Measurements from ENCODE around the gene NEU1. TPM values are rescaled to one million over a fixed set of nuclear protein-coding genes. Genes with fewer than 3 reads are reported as not detected.
"Not testable (repeated sequence)": the region's sequence is repeated elsewhere in the genome, so short reads cannot be mapped to it uniquely, and the experiment has no call there.

Gene NEU1
- total RNA-seq, 2 experiments from 2014 or later, result 11.6 to 11.8 TPM

- ATAC-seq, result no peak
- CTCF ChIA-PET, result interaction anchor here (0.6 to 1.0 kb wide), 3 partner anchors 9 to 93 kb away, joined by 3 read pairs; partner anchors contain the start of gene NEU1
- intact Hi-C loops (cut with DNase I, micrococcal nuclease), result no loop called here
- Mint-ChIP-seq H3K9me3 (ENCODE audit: low read depth) (no peaks in the 10 kb centered on the region), H3K36me3 (ENCODE audit: low read depth) (no peaks in the 10 kb centered on the region), H3K27ac (no peak overlapping the region), H3K4me1 (peaks cover 3% of the 10 kb centered on the region), H3K27me3 (no peaks in the 10 kb centered on the region), H3K4me3 (no peak overlapping the region)
- POLR2A ChIA-PET, result no interaction called here
- DNase-seq, result no peak
Measured at GRCh38 chr6:31871046-31871659, 8.5 kb upstream of the NEU1 start.

GRCh38 chr6:31870385-31870921 is 7.8 kb upstream of the NEU1 start:
- H3K4me3 Mint-ChIP-seq, result no peak overlapping the region
- ChIA-PET POLR2A (no interaction called here), CTCF (no interaction called here)
- ATAC-seq (peak; percentile 51), DNase-seq (no peak)
- peaks cover 3% of the 10 kb centered on the region for H3K4me1 Mint-ChIP-seq
- H3K27ac Mint-ChIP-seq, result no peak overlapping the region
- H3K9me3 Mint-ChIP-seq (ENCODE audit: low read depth), result no peaks in the 10 kb centered on the region
- intact Hi-C loops (cut with DNase I, micrococcal nuclease), result no loop called here
- H3K36me3 Mint-ChIP-seq (ENCODE audit: low read depth), result no peaks in the 10 kb centered on the region
- H3K27me3 Mint-ChIP-seq, result no peaks in the 10 kb centered on the region

DNA sequence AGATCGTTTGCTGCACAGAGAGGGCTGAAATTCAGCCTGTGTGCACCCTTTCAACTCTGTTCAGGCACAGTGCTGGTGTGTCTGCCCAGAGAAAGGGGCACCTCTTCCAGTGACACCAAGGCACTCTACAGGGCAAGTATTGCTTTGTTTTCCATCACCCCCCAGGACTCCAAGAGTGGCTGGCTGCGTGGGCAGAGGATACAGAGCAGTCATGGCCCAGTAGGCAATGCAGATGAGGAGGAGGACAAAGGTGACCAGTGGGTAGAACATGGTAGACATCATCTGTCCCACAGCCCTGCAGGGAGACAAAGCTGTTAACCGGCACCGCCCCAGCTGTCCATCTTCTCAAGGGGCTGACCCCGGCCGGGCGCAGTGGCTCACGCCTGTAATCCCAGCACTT is 6.7 kb upstream of the NEU1 start:
- ATAC-seq (no peak), DNase-seq (no peak)
- Mint-ChIP-seq H3K36me3 (ENCODE audit: low read depth) (no peaks in the 10 kb centered on the region), H3K27ac (no peak overlapping the region), H3K27me3 (no peaks in the 10 kb centered on the region), H3K4me3 (no peak overlapping the region), H3K4me1 (peaks cover 6% of the 10 kb centered on the region), H3K9me3 (ENCODE audit: low read depth) (no peaks in the 10 kb centered on the region)
- CTCF ChIA-PET, result no interaction called here
- intact Hi-C loops (cut with DNase I, micrococcal nuclease), result no loop called here
- POLR2A ChIA-PET, result no interaction called here

DNA sequence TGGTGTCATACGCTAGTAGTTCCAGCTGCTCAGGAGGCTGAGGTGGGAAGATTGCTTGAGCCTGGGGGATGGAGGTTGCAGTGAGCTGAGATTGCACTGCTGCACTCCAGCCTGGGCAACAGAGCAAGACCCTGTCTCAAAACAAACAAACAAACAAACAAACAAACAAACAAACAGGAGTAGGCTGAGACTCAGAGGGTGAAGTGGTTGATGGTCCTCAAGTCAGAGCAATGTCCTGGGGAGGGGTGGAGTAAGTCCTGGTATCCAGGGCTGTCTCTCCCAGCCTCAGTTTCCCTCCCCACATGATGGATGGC is 6.0 kb upstream of the NEU1 start:
- ATAC-seq; intact Hi-C loops (cut with DNase I, micrococcal nuclease); H3K27me3 Mint-ChIP-seq; H3K9me3 Mint-ChIP-seq (ENCODE audit: low read depth); DNase-seq; H3K4me3 Mint-ChIP-seq; CTCF ChIA-PET; H3K36me3 Mint-ChIP-seq (ENCODE audit: low read depth); H3K27ac Mint-ChIP-seq; POLR2A ChIA-PET: not testable (repeated sequence)
- H3K4me1 Mint-ChIP-seq, result peaks cover 11% of the 10 kb centered on the region

- CTCF ChIA-PET, result interaction anchor here (0.7 kb wide), 1 partner anchor 129 kb away, joined by 4 read pairs; the partner anchor contains the start of gene CLIC1
- intact Hi-C loops (cut with DNase I, micrococcal nuclease), result no loop called here
- peak overlapping the region; percentile 90 for H3K4me3 Mint-ChIP-seq
Measured at GRCh38 chr6:31865205-31866118, 2.8 kb upstream of the NEU1 start.

GRCh38 chr6:31864818-31865204 is 2.2 kb upstream of the NEU1 start:
- Mint-ChIP-seq H3K27ac (no peak overlapping the region), H3K4me3 (peak overlapping the region; percentile 90), H3K4me1 (peaks cover 27% of the 10 kb centered on the region), H3K9me3 (ENCODE audit: low read depth) (no peaks in the 10 kb centered on the region), H3K27me3 (no peaks in the 10 kb centered on the region), H3K36me3 (ENCODE audit: low read depth) (no peaks in the 10 kb centered on the region)
- no peak for DNase-seq
- ChIA-PET CTCF (interaction anchor here (0.8 to 1.4 kb wide), 5 partner anchors 17 to 135 kb away, joined by 3 to 4 read pairs (median 3); no protein-coding TSS in a partner anchor), POLR2A (interaction anchor here (1.3 kb wide), 1 partner anchor 58 kb away, joined by 3 read pairs; the partner anchor contains the start of gene LSM2)
- ATAC-seq, result no peak
- intact Hi-C loops (cut with DNase I, micrococcal nuclease), result loop anchor here in 1 of 2 experiments (5.0 kb wide), 2 partner anchors 32 to 183 kb away; partner anchors contain the start of genes EHMT2 and LY6G5C

More at GRCh38 chr6:31865205-31866118, 2.8 kb upstream of the NEU1 start:
- Mint-ChIP-seq H3K36me3 (ENCODE audit: low read depth) (no peaks in the 10 kb centered on the region), H3K4me1 (peaks cover 27% of the 10 kb centered on the region), H3K27me3 (no peaks in the 10 kb centered on the region), H3K9me3 (ENCODE audit: low read depth) (no peaks in the 10 kb centered on the region), H3K27ac (no peak overlapping the region)
- ATAC-seq, result no peak
- POLR2A ChIA-PET, result interaction anchor here (0.7 kb wide), 1 partner anchor 33 kb away, joined by 3 read pairs; no protein-coding TSS in a partner anchor
- DNase-seq, result no peak

DNA sequence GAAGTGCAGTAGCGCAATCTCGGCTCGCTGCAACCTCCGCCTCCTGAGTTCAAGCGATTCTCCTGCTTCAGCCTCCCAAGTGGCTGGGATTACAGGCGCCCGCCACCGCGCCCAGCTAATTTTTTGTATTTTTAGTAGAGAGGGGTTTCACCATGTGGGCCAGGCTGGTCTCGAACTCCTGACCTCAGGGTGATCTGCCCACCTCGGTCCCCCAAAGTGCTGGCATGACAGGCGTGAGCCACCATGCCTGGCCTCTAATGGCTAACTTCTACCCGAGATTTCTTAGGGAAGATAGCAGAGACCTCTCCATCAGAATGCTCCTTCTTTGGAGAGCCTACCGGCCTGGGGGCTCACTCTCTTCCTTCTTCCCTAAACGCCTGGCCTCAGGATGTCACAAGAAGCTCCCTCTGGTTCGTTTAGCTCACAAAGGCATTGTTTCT is 1.5 kb upstream of the NEU1 start:
- ATAC-seq; H3K9me3 Mint-ChIP-seq (ENCODE audit: low read depth); DNase-seq; H3K27me3 Mint-ChIP-seq; H3K36me3 Mint-ChIP-seq (ENCODE audit: low read depth): not testable (repeated sequence)
- Mint-ChIP-seq H3K4me3 (peak overlapping the region; percentile 90), H3K4me1 (peaks cover 27% of the 10 kb centered on the region), H3K27ac (peak overlapping the region; percentile 91)
- intact Hi-C loops (cut with DNase I, micrococcal nuclease), result loop anchor here in 1 of 2 experiments (5.0 kb wide), 2 partner anchors 33 to 182 kb away; partner anchors contain the start of genes EHMT2 and LY6G5C
- ChIA-PET POLR2A (interaction anchor here (1.3 to 1.8 kb wide), 2 partner anchors 58 to 199 kb away, joined by 3 to 12 read pairs; partner anchors contain the start of genes CSNK2B, GPANK1 and LSM2), CTCF (interaction anchor here (0.6 to 1.4 kb wide), 10 partner anchors 18 to 245 kb away, joined by 3 to 5 read pairs (median 3); partner anchors contain the start of gene ABHD16A)

DNA sequence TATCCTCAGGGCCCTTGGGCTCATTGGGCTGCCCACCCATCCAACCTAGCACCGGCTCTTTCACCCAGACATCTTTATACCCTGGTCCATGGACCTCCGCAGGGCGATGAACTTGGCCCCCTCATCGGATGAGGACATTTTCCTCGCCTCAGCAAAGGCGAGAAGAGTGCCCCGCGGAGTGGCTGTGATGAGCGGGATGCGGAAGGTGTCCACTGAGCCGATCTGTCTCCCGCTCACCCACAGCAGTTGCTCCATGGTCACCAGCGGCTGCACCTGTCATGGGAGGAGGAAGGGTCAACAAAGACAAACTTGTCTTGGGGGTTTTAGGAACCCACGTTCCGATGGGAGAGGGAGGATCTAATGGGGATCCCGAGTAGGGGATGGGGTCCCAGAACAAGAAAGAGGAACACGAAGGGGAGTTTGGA is 690 bp downstream of the NEU1 start:
- POLR2A ChIA-PET, result interaction anchor here (1.0 to 1.1 kb wide), 2 partner anchors 121 to 242 kb away, joined by 3 to 5 read pairs; partner anchors contain the start of gene MSH5
- intact Hi-C loops (cut with DNase I, micrococcal nuclease), result loop anchor here (1.0 to 5.0 kb wide), 7 partner anchors 27 to 315 kb away; partner anchors contain the start of genes EHMT2 (in 1 of the 2), LY6G5C (in 1 of the 2), NFKBIL1 (in 1 of the 2) and ZBTB12 (in 1 of the 2)
- H3K9me3 Mint-ChIP-seq (ENCODE audit: low read depth), result no peaks in the 10 kb centered on the region
- peak overlapping the region; percentile 90 for H3K4me3 Mint-ChIP-seq
- CTCF ChIA-PET, result interaction anchor here (1.1 to 1.3 kb wide), 2 partner anchors 10 to 320 kb away, joined by 3 read pairs; no protein-coding TSS in a partner anchor
- H3K4me1 Mint-ChIP-seq, result peaks cover 27% of the 10 kb centered on the region
- ATAC-seq (no peak), DNase-seq (no peak)
- no peaks in the 10 kb centered on the region for H3K27me3 Mint-ChIP-seq
- H3K27ac Mint-ChIP-seq, result peak overlapping the region; percentile 91
- peaks cover 2% of the 10 kb centered on the region for H3K36me3 Mint-ChIP-seq (ENCODE audit: low read depth)

- ATAC-seq (no peak), DNase-seq (no peak)
- intact Hi-C loops (cut with DNase I, micrococcal nuclease), result loop anchor here in 1 of 2 experiments (5.0 kb wide), 2 partner anchors 36 to 179 kb away; partner anchors contain the start of genes EHMT2 and LY6G5C
- CTCF ChIA-PET, result no interaction called here
- Mint-ChIP-seq H3K9me3 (ENCODE audit: low read depth) (no peaks in the 10 kb centered on the region), H3K36me3 (ENCODE audit: low read depth) (peaks cover 2% of the 10 kb centered on the region), H3K4me3 (peak overlapping the region; percentile 90), H3K4me1 (peaks cover 27% of the 10 kb centered on the region), H3K27me3 (no peaks in the 10 kb centered on the region), H3K27ac (no peak overlapping the region)
- POLR2A ChIA-PET, result no interaction called here
Measured at GRCh38 chr6:31861150-31861549, 1.5 kb downstream of the NEU1 start.

GRCh38 chr6:31860349-31860748 is 2.3 kb downstream of the NEU1 start:
- H3K4me1 Mint-ChIP-seq, result peaks cover 27% of the 10 kb centered on the region
- no peak overlapping the region for H3K27ac Mint-ChIP-seq
- intact Hi-C loops (cut with DNase I, micrococcal nuclease), result loop anchor here in 1 of 2 experiments (5.0 kb wide), 2 partner anchors 37 to 178 kb away; partner anchors contain the start of genes EHMT2 and LY6G5C
- peaks cover 2% of the 10 kb centered on the region for H3K36me3 Mint-ChIP-seq (ENCODE audit: low read depth)
- ATAC-seq (no peak), DNase-seq (no peak)
- ChIA-PET CTCF (interaction anchor here (1.5 kb wide), 1 partner anchor 179 kb away, joined by 4 read pairs; the partner anchor contains the start of gene LY6G5C), POLR2A (no interaction called here)
- no peak overlapping the region for H3K4me3 Mint-ChIP-seq
- no peaks in the 10 kb centered on the region for H3K27me3 Mint-ChIP-seq
- no peaks in the 10 kb centered on the region for H3K9me3 Mint-ChIP-seq (ENCODE audit: low read depth)
